Panc1 (cell line): ENCODE results near the gene ASIP. TPM values are rescaled to one million over a fixed set of nuclear protein-coding genes. Genes with fewer than 3 reads are reported as not detected.

ENCODE experiments used
- ATAC-seq: fragments of 200-7000 bp; cut with Tn5 transposase; 2 replicates; pipeline ENCODE4 v1.9.1; 2020; ENCODE audit warnings: mild to moderate bottlenecking, moderate library complexity
- BruUV-seq: library from RNA; stranded (reverse); fragments of 400-500 nt; replicated peaks from 2 replicates; lab custom pipeline; 2021; lab: Mats Ljungman, UMichigan
- CTCF ChIA-PET: fragments of 300-600 bp; sonication (Branson Sonifier 250); formaldehyde crosslinking; loops from one replicate; lab custom pipeline; 2022; ENCODE audit warnings: antibody characterized with exemption; lab: Charles Lee
- POLR2A ChIA-PET: fragments of 300-600 bp; sonication (Branson Sonifier 250); formaldehyde crosslinking; loops from one replicate; lab custom pipeline; 2022; ENCODE audit warnings: antibody characterized with exemption; lab: Charles Lee
- DNase-seq: peaks from one replicate; pipeline ENCODE4 v3.0.0-alpha.2; 2010; ENCODE audit warnings: low read depth, low spot score
- H3K27ac ChIP-seq: 2 replicates; pipeline ENCODE4 v1.5.1; 2011; ENCODE audit warnings: mild to moderate bottlenecking, low read length, inconsistent platforms
- H3K27me3 ChIP-seq: fragments of 200-500 bp; sonication (Bioruptor generic); 2 replicates; pipeline ENCODE4 v1.6.0; 2014; ENCODE audit warnings: low read length, inconsistent platforms; ENCODE audit not compliant: control insufficient read depth, insufficient read depth
- H3K36me3 ChIP-seq: fragments of 200-500 bp; sonication (Bioruptor generic); 2 replicates; pipeline ENCODE4 v1.5.1; 2014; ENCODE audit warnings: inconsistent platforms, mild to moderate bottlenecking, low read length, moderate library complexity; ENCODE audit not compliant: control insufficient read depth, insufficient read depth
- H3K4me1 ChIP-seq: 2 replicates; pipeline ENCODE4 v1.5.1; 2011; ENCODE audit warnings: inconsistent platforms, mild to moderate bottlenecking, low read length, moderate library complexity; ENCODE audit not compliant: control insufficient read depth, insufficient read depth
- H3K4me3 ChIP-seq, 2 experiments: 2 replicates each; pipeline ENCODE4 v1.5.1; 2011 to 2012; ENCODE audit warnings: low read depth in 2 of 2, low read length in 2 of 2, mild to moderate bottlenecking in 2 of 2, inconsistent platforms in 1 of 2, moderate library complexity in 1 of 2
- H3K9me3 ChIP-seq: fragments of 200-500 bp; sonication (Bioruptor generic); 2 replicates; pipeline ENCODE4 v1.5.1; 2014; ENCODE audit warnings: low read depth, mild to moderate bottlenecking, inconsistent platforms, low read length, moderate library complexity; ENCODE audit not compliant: control insufficient read depth, insufficient read depth
- POLR2AphosphoS5 ChIP-seq: IDR thresholded peaks from 2 replicates; pipeline ENCODE4 v1.6.1; 2012; ENCODE audit warnings: mild to moderate bottlenecking, low read depth, low read length, moderate library complexity
- SIN3A ChIP-seq: IDR thresholded peaks from 2 replicates; pipeline ENCODE4 v1.6.1; 2012; ENCODE audit warnings: low read depth, mild to moderate bottlenecking, low read length, moderate library complexity, borderline replicate concordance; ENCODE audit not compliant: insufficient read depth
- TCF7L2 ChIP-seq: IDR thresholded peaks from 2 replicates; pipeline ENCODE4 v1.6.1; 2011; ENCODE audit warnings: mild to moderate bottlenecking, low read depth, low read length, inconsistent platforms
- in situ Hi-C: cut with HindIII; loops from 2 replicates; pipeline ENCODE4 v1.10.0; 2016; ENCODE audit warnings: low sequenced_read_pairs, low pct_unique_long_range_greater_than_20kb
- intact Hi-C: fragments of 100-400 bp; cut with micrococcal nuclease; formaldehyde crosslinking; loops from one replicate; pipeline ENCODE4 v1.10.0; 2022; ENCODE audit not compliant: unreplicated experiment
- total RNA-seq: library from RNA; stranded (reverse); gene quantifications from one replicate; pipeline ENCODE4 v1.2.1, GENCODE V29; 2021; ENCODE audit not compliant: unreplicated experiment
- TF ChIP-seq, protein P1 (sequence below), 2 experiments: IDR thresholded peaks; 2 replicates each; pipeline ENCODE4 v1.6.1; 2011 to 2012; ENCODE audit warnings: low read depth in 2 of 2, control low read depth in 1 of 2, low read length in 1 of 2, mild to moderate bottlenecking in 1 of 2, moderate library complexity in 1 of 2; ENCODE audit not compliant: insufficient read depth in 1 of 2
- TF ChIP-seq, protein P2 (sequence below): fragments of 450-650 bp; IDR thresholded peaks from 2 replicates; pipeline ENCODE4 v1.5.1; 2017; ENCODE audit warnings: mild to moderate bottlenecking

ASIP gene
- total RNA-seq, 1 experiment from 2014 or later = not detected

DNA sequence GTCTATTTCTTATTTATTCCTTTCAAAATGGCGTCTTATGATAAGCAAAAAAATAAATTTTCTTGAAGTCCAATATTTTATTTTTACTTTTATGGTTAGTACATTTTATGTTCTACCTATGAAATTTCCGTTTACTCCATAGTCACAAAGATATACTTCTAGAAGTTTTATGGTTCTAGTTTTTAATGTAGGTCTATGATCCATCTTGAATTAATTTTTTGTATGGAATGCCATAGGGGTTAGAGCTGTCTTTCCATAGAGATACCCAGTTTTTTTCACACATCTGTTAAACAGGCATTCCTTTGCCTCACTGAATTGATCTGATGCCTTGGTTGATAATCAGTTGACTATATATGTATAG is 24.9 kb upstream of the ASIP start:
- ATAC-seq = no peak
- peak overlapping the region; percentile 49 to 59 for H3K4me3 ChIP-seq
- CTCF ChIA-PET = no interaction called here
- H3K4me1 ChIP-seq = peaks cover 8% of the 10 kb centered on the region
- in situ Hi-C loops (no loop called here), intact Hi-C loops (no loop called here)
- peaks cover 15% of the 10 kb centered on the region; the same call in 1 of the 2 replicates for H3K9me3 ChIP-seq
- no TSS peak for BruUV-seq
- TF ChIP-seq, protein P1, sequence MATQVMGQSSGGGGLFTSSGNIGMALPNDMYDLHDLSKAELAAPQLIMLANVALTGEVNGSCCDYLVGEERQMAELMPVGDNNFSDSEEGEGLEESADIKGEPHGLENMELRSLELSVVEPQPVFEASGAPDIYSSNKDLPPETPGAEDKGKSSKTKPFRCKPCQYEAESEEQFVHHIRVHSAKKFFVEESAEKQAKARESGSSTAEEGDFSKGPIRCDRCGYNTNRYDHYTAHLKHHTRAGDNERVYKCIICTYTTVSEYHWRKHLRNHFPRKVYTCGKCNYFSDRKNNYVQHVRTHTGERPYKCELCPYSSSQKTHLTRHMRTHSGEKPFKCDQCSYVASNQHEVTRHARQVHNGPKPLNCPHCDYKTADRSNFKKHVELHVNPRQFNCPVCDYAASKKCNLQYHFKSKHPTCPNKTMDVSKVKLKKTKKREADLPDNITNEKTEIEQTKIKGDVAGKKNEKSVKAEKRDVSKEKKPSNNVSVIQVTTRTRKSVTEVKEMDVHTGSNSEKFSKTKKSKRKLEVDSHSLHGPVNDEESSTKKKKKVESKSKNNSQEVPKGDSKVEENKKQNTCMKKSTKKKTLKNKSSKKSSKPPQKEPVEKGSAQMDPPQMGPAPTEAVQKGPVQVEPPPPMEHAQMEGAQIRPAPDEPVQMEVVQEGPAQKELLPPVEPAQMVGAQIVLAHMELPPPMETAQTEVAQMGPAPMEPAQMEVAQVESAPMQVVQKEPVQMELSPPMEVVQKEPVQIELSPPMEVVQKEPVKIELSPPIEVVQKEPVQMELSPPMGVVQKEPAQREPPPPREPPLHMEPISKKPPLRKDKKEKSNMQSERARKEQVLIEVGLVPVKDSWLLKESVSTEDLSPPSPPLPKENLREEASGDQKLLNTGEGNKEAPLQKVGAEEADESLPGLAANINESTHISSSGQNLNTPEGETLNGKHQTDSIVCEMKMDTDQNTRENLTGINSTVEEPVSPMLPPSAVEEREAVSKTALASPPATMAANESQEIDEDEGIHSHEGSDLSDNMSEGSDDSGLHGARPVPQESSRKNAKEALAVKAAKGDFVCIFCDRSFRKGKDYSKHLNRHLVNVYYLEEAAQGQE (IDR thresholded peaks at IDR 0.05; ENCODE audit: insufficient read depth in 1 of 2, low read depth in 2 of 2, low read length in 1 of 2) = no peak
- TF ChIP-seq, protein P2, sequence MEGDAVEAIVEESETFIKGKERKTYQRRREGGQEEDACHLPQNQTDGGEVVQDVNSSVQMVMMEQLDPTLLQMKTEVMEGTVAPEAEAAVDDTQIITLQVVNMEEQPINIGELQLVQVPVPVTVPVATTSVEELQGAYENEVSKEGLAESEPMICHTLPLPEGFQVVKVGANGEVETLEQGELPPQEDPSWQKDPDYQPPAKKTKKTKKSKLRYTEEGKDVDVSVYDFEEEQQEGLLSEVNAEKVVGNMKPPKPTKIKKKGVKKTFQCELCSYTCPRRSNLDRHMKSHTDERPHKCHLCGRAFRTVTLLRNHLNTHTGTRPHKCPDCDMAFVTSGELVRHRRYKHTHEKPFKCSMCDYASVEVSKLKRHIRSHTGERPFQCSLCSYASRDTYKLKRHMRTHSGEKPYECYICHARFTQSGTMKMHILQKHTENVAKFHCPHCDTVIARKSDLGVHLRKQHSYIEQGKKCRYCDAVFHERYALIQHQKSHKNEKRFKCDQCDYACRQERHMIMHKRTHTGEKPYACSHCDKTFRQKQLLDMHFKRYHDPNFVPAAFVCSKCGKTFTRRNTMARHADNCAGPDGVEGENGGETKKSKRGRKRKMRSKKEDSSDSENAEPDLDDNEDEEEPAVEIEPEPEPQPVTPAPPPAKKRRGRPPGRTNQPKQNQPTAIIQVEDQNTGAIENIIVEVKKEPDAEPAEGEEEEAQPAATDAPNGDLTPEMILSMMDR = no peak
- no peak for TF ChIP-seq SIN3A
- no peak for TF ChIP-seq TCF7L2
- TF ChIP-seq POLR2AphosphoS5 = no peak
- H3K36me3 ChIP-seq = no peaks in the 10 kb centered on the region
- POLR2A ChIA-PET = interaction anchor here (0.7 kb wide), 1 partner anchor 44 kb away, joined by 6 read pairs; no protein-coding TSS in a partner anchor
- no peak for DNase-seq
- H3K27ac ChIP-seq = peak overlapping the region; percentile 78
- no peaks in the 10 kb centered on the region for H3K27me3 ChIP-seq

DNA sequence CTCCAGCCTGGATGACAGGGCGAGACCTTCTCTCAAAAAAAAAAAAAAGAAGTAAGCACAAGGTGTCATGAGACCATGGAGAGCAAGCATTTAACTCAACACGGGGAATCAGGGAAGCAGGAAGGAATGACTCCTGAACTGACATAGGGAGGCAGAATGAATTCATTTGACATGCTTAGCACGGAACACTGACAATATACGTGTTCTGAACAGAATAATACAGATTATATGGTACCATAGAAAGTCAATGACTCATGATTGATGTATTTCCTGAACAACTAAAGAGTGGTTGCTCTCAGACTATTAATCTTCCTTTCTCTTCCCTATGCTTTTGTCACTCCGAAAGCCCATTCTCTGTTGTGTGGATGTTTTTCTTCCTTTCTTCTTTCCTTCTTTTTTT is 20.7 kb upstream of the ASIP start:
- no peaks in the 10 kb centered on the region for H3K36me3 ChIP-seq
- no peaks in the 10 kb centered on the region for H3K27me3 ChIP-seq
- no peaks in the 10 kb centered on the region for H3K9me3 ChIP-seq
- BruUV-seq = no TSS peak
- no peak overlapping the region for H3K27ac ChIP-seq
- intact Hi-C loops = no loop called here
- no peak for ATAC-seq
- H3K4me1 ChIP-seq = peaks cover 7% of the 10 kb centered on the region; the same call in 1 of the 2 replicates
- ChIA-PET CTCF (no interaction called here), POLR2A (no interaction called here)
- H3K4me3 ChIP-seq = no peak overlapping the region
- TF ChIP-seq TCF7L2 (no peak), POLR2AphosphoS5 (no peak), SIN3A (no peak)
- TF ChIP-seq, protein P1 (IDR thresholded peaks at IDR 0.05; ENCODE audit: insufficient read depth in 1 of 2, low read depth in 2 of 2, low read length in 1 of 2) = no peak
- TF ChIP-seq, protein P2 = no peak
- in situ Hi-C loops = no loop called here
- no peak for DNase-seq
